Transverse colon (tissue), 4 donors: ENCODE measurements around the gene PDE9A. TPM values are rescaled to one million over a fixed set of nuclear protein-coding genes. Genes with fewer than 3 reads are reported as not detected.
A peak's percentile ranks its signal among the peaks of the same experiment; 100 is the strongest.

Source experiments
- DNase-seq: peaks from one replicate; pipeline ENCODE4 v3.0.0-alpha.2; 2019
- H3K27ac ChIP-seq, 4 donors: fragments of 200-600 bp; sonication (generic); 2 replicates each; pipeline ENCODE4 v1.5.1; 2016 to 2018; ENCODE audit warnings: inconsistent platforms in 4 of 4
- H3K27me3 ChIP-seq: fragments of 200-600 bp; sonication (generic); 2 replicates; pipeline ENCODE4 v1.5.1; 2017; ENCODE audit warnings: inconsistent platforms
- H3K36me3 ChIP-seq, 4 donors: fragments of 200-600 bp; sonication (generic); 2 replicates each; pipeline ENCODE4 v1.5.1; 2017 to 2019; ENCODE audit warnings: inconsistent platforms in 4 of 4
- H3K4me1 ChIP-seq, 4 donors: fragments of 200-600 bp; sonication (generic); 2 replicates each; pipeline ENCODE4 v1.5.1; 2017 to 2020; ENCODE audit warnings: inconsistent platforms in 4 of 4
- H3K4me3 ChIP-seq, 4 donors: fragments of 200-600 bp; sonication (generic); 1 replicate in 1 of 4; 2 replicates in 3 of 4; pipeline versions ENCODE4 v1.5.1 to v1.6.1; 2017 to 2019; ENCODE audit warnings: inconsistent platforms in 4 of 4
- H3K9me3 ChIP-seq, 2 donors: fragments of 200-600 bp; sonication (generic); 2 replicates each; pipeline ENCODE4 v1.5.1; 2017 to 2019; ENCODE audit warnings: inconsistent platforms in 2 of 2
- CTCF ChIP-seq, 5 experiments: fragments of 200-600 bp in 3 of 5; fragments of 450-650 bp in 2 of 5; sonication (generic) in 3 of 5; IDR thresholded peaks; 1 replicate in 2 of 5; 2 replicates in 3 of 5; pipeline ENCODE4 v1.5.1; 2016 to 2017; ENCODE audit warnings: antibody characterized with exemption in 5 of 5, inconsistent platforms in 3 of 5, mild to moderate bottlenecking in 2 of 5, moderate library complexity in 1 of 5
- EP300 ChIP-seq: sonication (generic); formaldehyde crosslinking; IDR thresholded peaks from one replicate; pipeline ENCODE4 v1.6.1; 2017; ENCODE audit warnings: antibody characterized with exemption, low read depth
- POLR2A ChIP-seq: fragments of 450-650 bp; IDR thresholded peaks from one replicate; pipeline ENCODE4 v1.6.1; 2016; ENCODE audit warnings: antibody characterized with exemption, mild to moderate bottlenecking, moderate library complexity
- POLR2AphosphoS5 ChIP-seq, 3 donors: sonication (generic); formaldehyde crosslinking; IDR thresholded peaks; one replicate each; pipeline ENCODE4 v1.6.1; 2016; ENCODE audit warnings: antibody characterized with exemption in 3 of 3
- WGBS, 2 donors: methylation state at CpG; one replicate each; pipeline ENCODE4 v1.1.5; 2018; ENCODE audit warnings: low coverage in 1 of 2; 5-methylcytosine and 5-hydroxymethylcytosine counted together
- in situ Hi-C, 4 donors: fragments of 200-750 bp; cut with MboI; loops; one replicate each; pipeline versions ENCODE4 v1.15.0 to v1.15.1; 2017; ENCODE audit warnings: low sequenced_read_pairs in 3 of 4, low pct_ligation_motif_present in 1 of 4, low pct_unique_long_range_greater_than_20kb in 1 of 4
- intact Hi-C: fragments of 100-400 bp; cut with DNase I; formaldehyde crosslinking; loops from one replicate; pipeline ENCODE4 v1.15.1; 2023; ENCODE audit warnings: low total_unique reads
- total RNA-seq, 4 donors: library from RNA; depleted of rRNA; stranded (reverse); fragments of >200 nt; gene quantifications; one replicate each; pipeline ENCODE4 v1.1.0, GENCODE V29; 2016

Gene PDE9A
- total RNA-seq, 4 donors from 2014 or later = 65.7 to 673 (median 364) TPM

GRCh38 chr21:42663860-42664535 lies 10.6 kb downstream of the PDE9A start:
- no peaks in the 10 kb centered on the region for H3K9me3 ChIP-seq
- no peaks in the 10 kb centered on the region for H3K36me3 ChIP-seq
- peak overlapping the region in 3 of 4 donors; percentile 3 to 77 (median 63) for H3K27ac ChIP-seq
- H3K4me3 ChIP-seq = no peak overlapping the region
- no peak for TF ChIP-seq EP300
- no peak for TF ChIP-seq POLR2A
- TF ChIP-seq CTCF (IDR thresholded peaks at IDR 0.05) = no peak
- no peak for TF ChIP-seq POLR2AphosphoS5 (IDR thresholded peaks at IDR 0.05)
- H3K4me1 ChIP-seq = peaks cover 0 to 41% (median 25%) of the 10 kb centered on the region in 4 donors
- in situ Hi-C loops = no loop called here
- no peaks in the 10 kb centered on the region for H3K27me3 ChIP-seq
- WGBS, 2 donors = 81% methylated on average over 15 of the region's 15 CpGs; no CpG with 5 or more reads in 1 of the 2 donors
- intact Hi-C loops = no loop called here
- no peak for DNase-seq

GRCh38 chr21:42664614-42665013 lies 11.2 kb downstream of the PDE9A start:
- in situ Hi-C loops = no loop called here
- Histone ChIP-seq H3K9me3 (no peaks in the 10 kb centered on the region), H3K4me1 (peaks cover 0 to 41% (median 25%) of the 10 kb centered on the region in 4 donors), H3K27me3 (no peaks in the 10 kb centered on the region), H3K36me3 (no peaks in the 10 kb centered on the region), H3K4me3 (no peak overlapping the region), H3K27ac (peak overlapping the region in 2 of 4 donors; percentile 63 to 77)
- intact Hi-C loops = no loop called here
- DNase-seq = no peak
- TF ChIP-seq CTCF (IDR thresholded peaks at IDR 0.05) (no peak), EP300 (no peak), POLR2A (no peak)
- WGBS, 2 donors = 83 to 87% methylated on average over 1 to 10 of the region's 10 CpGs

- intact Hi-C loops (no loop called here), in situ Hi-C loops (no loop called here)
- H3K36me3 ChIP-seq = no peaks in the 10 kb centered on the region
- 67 to 68% methylated on average over 3 to 8 of the region's 8 CpGs for WGBS, 2 donors
- H3K27me3 ChIP-seq = no peaks in the 10 kb centered on the region
- H3K4me3 ChIP-seq = no peak overlapping the region
- H3K27ac ChIP-seq = peak overlapping the region in 3 of 4 donors; percentile 63 to 77 (median 64)
- TF ChIP-seq POLR2AphosphoS5 (IDR thresholded peaks at IDR 0.05) (no peak), POLR2A (no peak), CTCF (IDR thresholded peaks at IDR 0.05) (no peak), EP300 (no peak)
- H3K9me3 ChIP-seq = no peaks in the 10 kb centered on the region
- peak; percentile 42 for DNase-seq
- H3K4me1 ChIP-seq = peaks cover 0 to 41% (median 25%) of the 10 kb centered on the region in 4 donors
These were observed 11.6 kb downstream of the PDE9A start for GRCh38 chr21:42665026-42665425.

GRCh38 chr21:42665484-42665883 lies 12.1 kb downstream of the PDE9A start:
- no peak for DNase-seq
- H3K27me3 ChIP-seq = no peaks in the 10 kb centered on the region
- H3K36me3 ChIP-seq = no peaks in the 10 kb centered on the region
- WGBS, 2 donors = 94% methylated on average over 13 of the region's 13 CpGs; no CpG with 5 or more reads in 1 of the 2 donors
- peaks cover 0 to 41% (median 25%) of the 10 kb centered on the region in 4 donors for H3K4me1 ChIP-seq
- no peak overlapping the region for H3K4me3 ChIP-seq
- intact Hi-C loops = no loop called here
- H3K27ac ChIP-seq = peak overlapping the region in 3 of 4 donors; percentile 63 to 77 (median 64)
- H3K9me3 ChIP-seq = no peaks in the 10 kb centered on the region
- in situ Hi-C loops = no loop called here
- TF ChIP-seq CTCF (IDR thresholded peaks at IDR 0.05) = no peak
- TF ChIP-seq POLR2A = no peak
- TF ChIP-seq EP300 = no peak
- no peak for TF ChIP-seq POLR2AphosphoS5 (IDR thresholded peaks at IDR 0.05)
